HepG2 (cell line): ENCODE results near the gene WDR5B. TPM values are rescaled to one million over a fixed set of nuclear protein-coding genes. Genes with fewer than 3 reads are reported as not detected.

Source experiments
- ATF1 ChIP-seq: IDR thresholded peaks from 2 replicates; pipeline ENCODE4 v1.6.1; 2016; ENCODE audit warnings: mild to moderate bottlenecking, control low read depth
- CREB1 ChIP-seq, 2 experiments: fragments of 450-650 bp in 1 of 2; IDR thresholded peaks; 2 replicates each; pipeline ENCODE4 v1.6.1; 2016 to 2017; ENCODE audit warnings: control low read depth in 1 of 2, mild to moderate bottlenecking in 1 of 2, missing compliant biosample characterization in 1 of 2, missing genetic modification characterization in 1 of 2
- DR1 ChIP-seq: sonication (generic); formaldehyde crosslinking; IDR thresholded peaks from 2 replicates; pipeline ENCODE4 v1.8.0; 2021; ENCODE audit warnings: mild to moderate bottlenecking, missing genetic modification reagents, inconsistent platforms
- ISX ChIP-seq: sonication (generic); formaldehyde crosslinking; conservative IDR thresholded peaks from 2 replicates; pipeline ENCODE4 v1.5.0; 2020; ENCODE audit warnings: missing genetic modification reagents
- KLF6 ChIP-seq: IDR thresholded peaks from 2 replicates; pipeline ENCODE4 v1.8.0; 2016; ENCODE audit warnings: missing biosample characterization, missing genetic modification reagents
- MTERF4 ChIP-seq: sonication (generic); formaldehyde crosslinking; IDR thresholded peaks from 2 replicates; pipeline ENCODE4 v1.8.0; 2023; ENCODE audit warnings: mild to moderate bottlenecking, missing genetic modification reagents
- NFKBIZ ChIP-seq: IDR thresholded peaks from 2 replicates; pipeline ENCODE4 v1.6.1; 2018; ENCODE audit warnings: missing genetic modification reagents, missing compliant biosample characterization
- NFYB ChIP-seq: sonication (generic); formaldehyde crosslinking; IDR thresholded peaks from 2 replicates; pipeline ENCODE4 v1.4.0; 2020; ENCODE audit warnings: missing genetic modification reagents
- PCBP1 ChIP-seq: fragments of 200-400 bp; formaldehyde crosslinking; IDR thresholded peaks from 2 replicates; pipeline ENCODE4 v1.6.1; 2017; ENCODE audit warnings: mild to moderate bottlenecking, low read depth, low read length, borderline replicate concordance
- PHF21A ChIP-seq: sonication (generic); formaldehyde crosslinking; IDR thresholded peaks from 2 replicates; pipeline ENCODE4 v1.5.0; 2020; ENCODE audit warnings: mild to moderate bottlenecking, missing genetic modification reagents
- POLR2G ChIP-seq: fragments of 200-400 bp; formaldehyde crosslinking; IDR thresholded peaks from 2 replicates; pipeline ENCODE4 v1.6.1; 2018; ENCODE audit warnings: mild to moderate bottlenecking, low read depth, low read length, moderate library complexity
- RFXAP ChIP-seq: sonication (generic); formaldehyde crosslinking; IDR thresholded peaks from 2 replicates; pipeline ENCODE4 v1.4.0; 2020; ENCODE audit warnings: missing genetic modification reagents, borderline replicate concordance
- RNF2 ChIP-seq: fragments of 450-650 bp; conservative IDR thresholded peaks from 2 replicates; pipeline ENCODE4 v1.6.1; 2016; ENCODE audit warnings: low read depth
- SALL1 ChIP-seq: sonication (generic); formaldehyde crosslinking; IDR thresholded peaks from 2 replicates; pipeline ENCODE4 v1.8.0; 2022; ENCODE audit warnings: mild to moderate bottlenecking, missing genetic modification reagents
- SNAPC4 ChIP-seq: sonication (generic); formaldehyde crosslinking; IDR thresholded peaks from 2 replicates; pipeline ENCODE4 v1.4.0; 2020; ENCODE audit warnings: mild to moderate bottlenecking, missing genetic modification reagents
- TEAD3 ChIP-seq: optimal IDR thresholded peaks from 2 replicates; pipeline ENCODE3; 2016; ENCODE audit warnings: borderline replicate concordance
- TFDP1 ChIP-seq: IDR thresholded peaks from 2 replicates; pipeline ENCODE4 v1.6.1; 2016; ENCODE audit warnings: missing compliant biosample characterization, missing genetic modification reagents, borderline replicate concordance
- ZBTB25 ChIP-seq: IDR thresholded peaks from 2 replicates; pipeline ENCODE4 v1.6.1; 2018; ENCODE audit warnings: missing genetic modification reagents
- ZNF543 ChIP-seq: sonication (generic); formaldehyde crosslinking; IDR thresholded peaks from 2 replicates; pipeline ENCODE4 v1.4.0; 2020; ENCODE audit warnings: mild to moderate bottlenecking, missing genetic modification reagents
- ZNF7 ChIP-seq: IDR thresholded peaks from 2 replicates; pipeline ENCODE4 v1.6.1; 2016; ENCODE audit warnings: missing biosample characterization, missing genetic modification reagents
- polyA plus RNA-seq, 8 experiments: library from polyadenylated mRNA; depleted of rRNA in 3 of 8; stranded (reverse) in 7 of 8; unstranded in 1 of 8; fragments of >200 nt; fragmentation: Illumina TruSeq in 4 of 8; extraction: Trizol in 4 of 8; gene quantifications; 2 replicates each; pipeline versions ENCODE4 v1.2.1 to v1.2.3, GENCODE V29; 2011 to 2016; ENCODE audit warnings: low read depth in 4 of 8, missing spikeins in 1 of 8, mixed read lengths in 1 of 8; ENCODE audit not compliant: insufficient read depth in 1 of 8
- total RNA-seq, 5 experiments: library from RNA; depleted of rRNA; stranded (reverse); fragments of >200 nt; fragmentation: Illumina TruSeq; extraction: Trizol; gene quantifications; 2 replicates each; pipeline ENCODE4 v1.2.3, GENCODE V29; 2016; ENCODE audit warnings: low read depth in 1 of 5

The WDR5B gene
- total and polyA plus RNA-seq, 2 of the 13 experiments (the other 11 are each of a cell fraction or from before 2014, with no cell fraction given): 2.5 to 3.6 TPM

GRCh38 chr3:122382888-122383666, 32.8 kb downstream of the WDR5B start, which contains the start of gene MIX23 (continued):
- TF ChIP-seq RFXAP: peak; percentile 73
- peak; percentile 69; the same call in 1 of the 2 replicates for TF ChIP-seq PHF21A (CRISPR knock-in tag)
- TF ChIP-seq ZNF543 (CRISPR knock-in tag): no peak; the same call in 1 of the 2 replicates
- TF ChIP-seq ZBTB25: 0 out of 2 replicates have a peak, but pooled peaks have one; percentile 13
- TF ChIP-seq CREB1 (IDR thresholded peaks at IDR 0.05): no peak
- TF ChIP-seq CREB1 (CRISPR knock-in tag; IDR thresholded peaks at IDR 0.05): peak; percentile 78
- TF ChIP-seq KLF6: 0 out of 2 replicates have a peak, but pooled peaks have one; percentile 35
- TF ChIP-seq RNF2: peak; percentile 56; the same call in 1 of the 2 replicates
- TF ChIP-seq TEAD3: peak; percentile 11
- TF ChIP-seq SNAPC4 (CRISPR knock-in tag): no peak; the same call in 1 of the 2 replicates
- peak; percentile 92 for TF ChIP-seq POLR2G
- peak; percentile 81; the same call in 1 of the 2 replicates for TF ChIP-seq MTERF4 (CRISPR knock-in tag)
- peak; percentile 80; the same call in 1 of the 2 replicates for TF ChIP-seq ISX (CRISPR knock-in tag)
- peak; percentile 83 for TF ChIP-seq NFYB
- no peak for TF ChIP-seq NFKBIZ (CRISPR knock-in tag)
- TF ChIP-seq ATF1: 0 out of 2 replicates have a peak, but pooled peaks have one; percentile 40
- TF ChIP-seq PCBP1: no peak
- peak; percentile 57; the same call in 1 of the 2 replicates for TF ChIP-seq TFDP1 (CRISPR knock-in tag)
- peak; percentile 87 for TF ChIP-seq SALL1 (CRISPR knock-in tag)
- TF ChIP-seq DR1: peak; percentile 81
- TF ChIP-seq ZNF7 (CRISPR knock-in tag): peak; percentile 8; the same call in 1 of the 2 replicates
